Measurements from ENCODE around the gene ADORA2A.
A peak's percentile ranks its signal among the peaks of the same experiment; 100 is the strongest.

Gene ADORA2A

GRCh38 chr22:24404561-24405275 is 22.7 kb upstream of the ADORA2A start:
- no peak for DNase-seq

- no peak for DNase-seq
Measured at GRCh38 chr22:24405631-24406321, 21.6 kb upstream of the ADORA2A start.

- DNase-seq = no peak
Measured at GRCh38 chr22:24406322-24407277, 20.8 kb upstream of the ADORA2A start.

- DNase-seq = no peak
Measured at GRCh38 chr22:24407278-24407665, 20.1 kb upstream of the ADORA2A start.

GRCh38 chr22:24407884-24408283 is 19.5 kb upstream of the ADORA2A start:
- DNase-seq = no peak

GRCh38 chr22:24408630-24409029 is 18.8 kb upstream of the ADORA2A start:
- no peak for DNase-seq

GRCh38 chr22:24409707-24410106 is 17.7 kb upstream of the ADORA2A start:
- DNase-seq = no peak

- no peak for DNase-seq
Measured at GRCh38 chr22:24410110-24410856, 17.1 kb upstream of the ADORA2A start.

- DNase-seq = no peak
Measured at GRCh38 chr22:24411256-24412004, 16.0 kb upstream of the ADORA2A start.

GRCh38 chr22:24412274-24412673 is 15.1 kb upstream of the ADORA2A start:
- no peak for DNase-seq

GRCh38 chr22:24413271-24413670 is 14.1 kb upstream of the ADORA2A start:
- no peak for DNase-seq

- no peak for DNase-seq
Measured at GRCh38 chr22:24413736-24414385, 13.5 kb upstream of the ADORA2A start.

GRCh38 chr22:24414523-24414922 is 12.9 kb upstream of the ADORA2A start:
- DNase-seq = no peak

- DNase-seq = no peak
Measured at GRCh38 chr22:24414984-24415945, 12.1 kb upstream of the ADORA2A start.

GRCh38 chr22:24416095-24416494 is 11.3 kb upstream of the ADORA2A start:
- DNase-seq = peak; percentile 58

GRCh38 chr22:24416611-24417010 is 10.8 kb upstream of the ADORA2A start:
- DNase-seq = no peak

- no peak for DNase-seq
Measured at GRCh38 chr22:24417200-24417599, 10.2 kb upstream of the ADORA2A start.

- no peak for DNase-seq
Measured at GRCh38 chr22:24417901-24418641, 9.3 kb upstream of the ADORA2A start.

- DNase-seq = no peak
Measured at GRCh38 chr22:24418786-24419474, 8.5 kb upstream of the ADORA2A start.

Data from NCI-H1694 treated with DMSO at 0.1 percent for 48 hours (cell line).